Measurements from ENCODE around the gene NCLN. TPM values are rescaled to one million over a fixed set of nuclear protein-coding genes. Genes with fewer than 3 reads are reported as not detected.

The NCLN gene
- total RNA-seq, 2 experiments from 2014 or later = 66.3 to 67.3 TPM

Other genes with a start within 250 kb of the NCLN start
- gene ZNF77, start 241.0 kb upstream of the NCLN start, total RNA-seq = 1 to 10 TPM; 3.7 to 4.3 TPM
- gene TLE6, start 208.4 kb upstream of the NCLN start, total RNA-seq = 1 to 10 TPM; 2.0 to 2.7 TPM
- under 1 TPM; 0.24 to 0.57 TPM for gene TLE2, start 156.7 kb upstream of the NCLN start, total RNA-seq
- 100 to 1,000 TPM; 635 to 655 TPM for gene TLE5, start 123.4 kb upstream of the NCLN start, total RNA-seq
- under 1 TPM; 0.08 to 0.71 TPM for gene GNA11, start 91.6 kb upstream of the NCLN start, total RNA-seq
- gene GNA15, start 49.9 kb upstream of the NCLN start, total RNA-seq = 10 to 100 TPM; 23.8 to 24.5 TPM
- gene S1PR4, start 7.2 kb upstream of the NCLN start, total RNA-seq = 100 to 1,000 TPM; 140 TPM
- gene CELF5, start 38.7 kb downstream of the NCLN start, total RNA-seq = under 1 TPM; 0.55 to 0.61 TPM
- 10 to 100 TPM; 13.4 to 14.0 TPM for gene NFIC, start 180.7 kb downstream of the NCLN start, total RNA-seq

All from activated CD8-positive, alpha-beta T cell treated with anti-CD3 and anti-CD28 coated beads, Interleukin-2, amount 10 ng/mL, durations not matched to agents 7 days and 5 days (primary cell).